Stimulated activated CD4-positive, alpha-beta T cell treated with anti-CD3 and anti-CD28 coated beads, Interleukin-1b, Interleukin-23, amount 100 ng/mL, for 48 hours (primary cell): Measurements from ENCODE around the gene TSPAN18.

Experiments
- DNase-seq: peaks from one replicate; pipeline ENCODE4 v3.0.0-alpha.2; 2020

TSPAN18 gene

DNA sequence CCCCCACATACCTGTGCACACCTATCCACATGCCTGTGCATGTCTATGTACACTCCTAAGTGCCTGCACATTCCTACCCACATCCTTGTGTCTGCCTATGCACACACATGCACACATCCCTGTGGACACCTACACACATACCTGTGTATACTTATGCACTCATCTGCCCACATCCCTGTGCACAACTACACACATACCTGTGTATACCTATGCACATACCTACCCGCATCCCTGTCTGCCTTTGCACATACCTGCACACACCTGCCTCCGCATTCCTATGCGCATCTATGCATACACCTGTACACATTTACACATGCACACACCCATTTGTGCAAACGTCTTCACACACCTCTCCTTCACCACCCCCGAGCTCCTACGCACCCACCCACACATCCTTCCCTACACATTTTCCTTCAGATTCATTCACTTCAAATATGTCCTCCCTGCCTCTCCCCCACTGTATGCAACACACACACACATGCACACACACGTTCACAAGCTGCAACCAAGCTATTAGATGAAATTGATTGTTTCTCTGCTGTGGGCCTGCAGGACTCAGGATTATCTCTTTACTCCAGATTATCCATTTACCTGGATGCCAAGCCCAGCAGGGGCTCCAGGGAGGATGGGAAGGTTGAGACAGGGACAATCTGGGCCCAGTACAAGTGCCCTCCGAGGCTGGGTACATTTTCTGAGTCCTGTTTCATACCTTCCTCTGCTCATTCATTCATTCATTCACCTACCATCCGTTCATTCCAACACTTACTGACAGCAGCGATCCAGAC lies 53.2 kb downstream of the TSPAN18 start:
- DNase-seq = no peak

DNA sequence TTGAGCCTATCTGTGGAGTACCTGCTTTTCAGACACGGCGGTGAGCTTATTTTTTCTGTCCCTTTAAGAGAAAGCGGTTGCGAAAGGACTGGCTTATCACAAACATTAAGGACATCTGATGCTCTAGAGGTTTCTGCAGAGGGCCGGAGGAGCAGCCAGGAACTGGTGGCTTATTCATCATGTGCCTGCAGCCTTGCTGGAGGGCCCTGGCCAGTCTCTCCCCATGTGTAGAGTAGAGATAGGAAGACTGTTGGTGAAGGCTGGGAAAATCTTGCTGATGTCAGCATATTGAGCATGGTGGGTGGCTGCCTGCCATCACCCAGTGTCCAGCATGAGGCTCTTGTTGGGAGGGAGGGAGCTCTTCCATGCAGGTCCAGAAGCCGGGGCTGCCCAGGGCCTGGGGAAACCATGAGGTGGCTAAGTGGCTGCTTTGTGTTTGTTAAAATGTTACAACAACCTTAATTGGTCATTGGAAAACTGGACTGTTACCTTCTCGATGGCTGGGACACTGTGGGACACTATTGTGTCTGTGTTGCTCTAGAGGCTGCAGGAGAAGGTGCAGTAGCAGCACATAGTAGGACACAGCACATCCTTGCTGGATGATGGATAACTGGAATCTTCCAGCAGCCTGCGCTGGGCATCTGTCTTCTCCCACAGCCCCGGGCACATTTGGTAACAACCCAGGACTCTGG lies 54.3 kb downstream of the TSPAN18 start:
- DNase-seq = no peak

DNA sequence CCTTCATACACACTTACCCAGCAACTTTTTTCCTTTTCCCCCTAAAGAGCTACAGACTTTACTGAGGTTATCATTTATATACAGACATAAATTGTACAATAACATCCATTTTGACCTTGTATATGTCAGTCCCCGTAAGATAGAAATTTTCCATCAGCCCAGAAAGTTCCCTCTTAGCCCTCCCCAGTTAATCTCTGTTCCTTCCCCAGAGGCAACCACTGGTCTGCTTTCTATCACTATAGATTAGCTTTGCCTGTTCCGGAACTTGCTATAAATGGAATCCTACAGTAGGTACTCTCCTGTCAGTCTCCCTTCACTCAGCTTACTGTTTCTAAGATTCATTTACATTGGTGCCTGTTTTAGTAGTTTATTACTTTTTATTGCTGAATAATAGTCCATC lies 54.9 kb downstream of the TSPAN18 start:
- DNase-seq = no peak

DNA sequence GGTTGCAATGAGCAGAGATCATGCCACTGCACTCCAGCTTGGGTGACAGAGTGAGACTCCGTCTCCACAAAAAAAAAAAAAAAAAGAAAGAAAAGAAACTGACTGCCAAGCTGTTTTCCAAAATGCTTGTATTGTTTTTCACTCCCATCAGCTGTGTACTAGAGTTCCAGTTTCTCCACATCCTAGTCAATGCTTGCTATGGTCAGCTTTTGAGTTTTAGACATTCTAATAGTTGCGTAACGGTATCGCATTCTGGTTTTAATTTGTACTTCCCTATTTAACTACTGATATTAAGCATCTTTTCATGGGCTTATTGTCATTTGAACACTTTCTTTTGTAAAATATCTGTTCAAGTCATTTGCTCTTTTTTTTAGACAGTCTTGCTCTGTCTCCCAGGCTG lies 55.7 kb downstream of the TSPAN18 start:
- DNase-seq = no peak

DNA sequence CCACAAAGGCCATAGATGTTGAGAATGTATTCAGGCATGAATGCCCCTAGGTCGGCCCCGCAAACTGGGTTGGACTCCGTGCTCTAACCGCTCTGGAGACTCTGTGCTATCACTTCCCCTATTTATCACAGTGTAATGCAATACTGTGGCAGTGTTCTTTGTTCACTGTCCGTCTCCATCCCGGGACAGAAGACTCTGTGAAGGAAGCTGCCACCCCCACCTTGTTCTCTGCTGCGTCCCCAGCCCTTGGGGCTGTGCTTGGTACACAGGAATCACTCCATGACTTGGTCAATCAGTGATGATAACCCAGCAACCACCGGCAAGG lies 57.6 kb downstream of the TSPAN18 start:
- DNase-seq = no peak

DNA sequence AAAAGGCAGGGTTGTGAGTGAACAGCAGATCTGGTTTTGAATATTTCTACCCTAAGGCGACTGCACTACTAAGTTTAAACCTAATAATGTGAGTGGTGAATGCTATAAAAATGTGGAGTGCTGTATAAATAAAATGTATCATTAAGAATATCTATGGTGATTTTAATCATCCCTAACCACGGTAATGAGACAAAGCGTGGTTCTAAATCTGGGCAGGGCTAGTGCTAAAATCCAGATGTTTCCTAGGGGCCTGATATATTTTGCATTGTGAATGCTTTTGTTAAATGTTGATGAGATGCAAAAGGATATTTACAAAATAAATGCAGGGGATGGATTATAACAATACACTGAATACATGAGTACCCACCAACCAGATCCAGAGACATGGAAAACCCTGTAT lies 58.1 kb downstream of the TSPAN18 start:
- no peak for DNase-seq

DNA sequence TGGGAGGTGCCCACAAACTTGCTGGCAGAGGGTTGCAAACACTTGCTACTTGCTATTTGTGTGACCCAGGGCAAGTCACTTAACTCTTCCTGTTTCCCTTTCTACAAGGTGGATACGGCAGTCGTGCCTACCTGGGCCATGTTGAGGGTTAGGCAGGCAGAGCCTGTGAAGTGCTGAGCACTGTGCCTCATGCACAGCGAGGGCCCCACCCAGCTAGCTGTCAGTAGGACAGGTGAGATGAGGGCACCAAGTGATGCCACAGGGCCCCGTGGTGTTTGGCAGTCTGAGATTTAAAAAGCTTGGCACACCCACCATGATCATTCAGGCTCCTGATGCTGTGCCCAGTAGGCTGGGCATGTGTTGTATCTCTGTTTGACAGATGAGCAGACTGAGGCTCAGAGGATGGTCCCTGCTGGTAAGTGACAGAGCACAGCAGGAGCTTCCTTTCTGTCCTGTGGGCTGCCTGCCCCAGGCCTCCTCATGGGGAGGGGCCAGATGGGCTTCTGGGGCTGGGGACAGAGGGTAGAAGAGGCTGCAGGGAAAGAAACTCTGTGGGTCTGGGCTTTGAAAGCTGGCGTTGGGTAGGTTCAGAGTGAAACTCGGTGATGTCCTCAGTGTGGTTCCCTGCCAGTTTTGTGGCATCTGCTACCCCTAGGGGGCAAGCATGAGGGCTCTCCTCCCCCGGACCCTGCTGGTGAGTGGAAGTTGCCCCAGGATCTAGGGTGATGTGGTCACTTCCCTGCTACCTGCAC lies 59.3 kb downstream of the TSPAN18 start:
- DNase-seq = no peak

DNA sequence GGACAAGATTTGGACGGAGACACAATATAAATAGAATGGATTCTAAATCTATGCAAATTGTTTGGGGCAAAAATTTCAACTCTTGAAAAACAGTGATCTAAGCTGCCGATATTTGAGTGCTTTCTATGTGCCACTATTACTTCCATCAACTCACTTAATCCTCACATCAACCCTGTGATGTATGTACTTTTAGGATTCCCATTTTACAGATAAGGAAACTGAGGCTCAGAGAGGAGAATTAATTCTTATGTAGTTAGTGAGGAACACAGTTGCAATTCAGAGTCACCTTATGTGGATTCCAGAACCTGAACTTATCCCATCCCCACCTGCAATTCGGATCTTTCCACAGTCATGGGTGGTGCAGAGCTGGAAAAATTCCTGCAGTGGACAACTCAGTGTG lies 60.3 kb downstream of the TSPAN18 start:
- no peak for DNase-seq

DNA sequence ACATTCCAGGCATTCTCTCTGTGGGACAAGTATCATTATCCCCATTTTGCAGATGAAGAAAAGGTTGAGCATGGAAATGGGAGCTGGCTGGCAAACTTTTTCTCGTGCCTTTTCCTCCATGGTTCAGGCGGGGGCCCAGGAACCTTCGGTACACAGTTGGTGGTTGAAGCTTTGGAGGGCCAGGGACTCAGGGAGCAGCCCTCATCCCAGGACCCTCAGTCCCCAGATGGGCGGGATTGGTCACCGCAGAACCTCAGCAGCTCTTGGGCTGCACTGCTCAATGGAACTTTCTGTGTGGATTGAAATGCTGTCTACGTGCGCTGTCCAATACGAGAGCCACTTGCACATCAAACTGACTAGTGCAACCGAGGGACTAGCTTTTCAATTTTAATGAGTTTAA lies 61.2 kb downstream of the TSPAN18 start:
- no peak for DNase-seq

DNA sequence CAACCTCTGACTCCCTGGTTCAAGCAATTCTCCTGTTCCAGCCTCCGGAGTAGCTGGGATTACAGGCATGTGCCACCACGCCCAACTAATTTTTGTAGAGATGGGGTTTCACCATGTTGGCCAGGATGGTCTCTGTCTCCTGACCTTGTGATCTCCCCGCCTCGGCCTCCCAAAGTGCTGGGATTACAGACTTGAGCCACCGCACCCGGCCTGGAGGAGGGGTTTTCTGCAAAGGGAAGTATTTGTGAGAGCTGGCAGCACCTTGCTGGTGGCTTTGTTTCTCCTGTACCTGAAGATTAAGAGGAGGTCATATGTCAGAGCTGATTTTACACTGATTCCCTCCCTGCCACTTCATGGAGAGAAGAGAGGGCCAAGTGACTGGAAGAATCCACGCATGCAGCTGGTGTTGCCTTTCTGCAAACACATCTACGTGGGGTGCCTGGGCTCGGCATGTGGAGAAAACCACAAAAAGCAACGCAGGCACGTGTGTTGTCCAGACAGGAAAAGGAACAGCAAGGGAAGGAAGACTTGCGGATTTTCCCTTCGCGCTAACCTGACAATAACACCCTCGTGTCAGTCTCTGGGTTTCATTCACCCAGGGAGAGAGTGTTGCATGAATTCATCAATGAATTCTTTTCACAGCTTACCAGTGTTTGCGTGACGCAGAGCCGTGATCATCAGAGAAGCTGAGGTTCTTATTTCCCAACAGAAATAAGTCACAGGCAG lies 61.9 kb downstream of the TSPAN18 start:
- no peak for DNase-seq

DNA sequence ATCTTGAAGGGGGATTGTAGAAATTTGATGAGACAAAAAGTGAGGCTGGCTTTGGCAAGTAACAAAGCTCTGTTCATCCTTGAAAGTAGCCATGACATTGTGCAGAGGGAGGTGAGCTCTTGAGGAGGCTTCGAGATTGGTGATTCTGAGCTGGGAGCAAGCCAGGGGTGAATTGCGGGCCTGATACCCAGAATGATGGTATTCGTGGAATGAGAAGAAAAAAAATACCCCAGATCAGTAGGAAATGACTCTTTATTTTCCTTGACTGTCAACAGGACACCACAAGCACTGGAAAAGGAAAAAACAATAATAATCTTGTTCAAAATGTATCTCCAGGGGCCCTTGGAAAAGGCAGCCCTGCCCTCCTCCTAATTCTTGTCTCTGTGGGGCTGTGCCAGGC lies 62.7 kb downstream of the TSPAN18 start:
- DNase-seq = no peak

DNA sequence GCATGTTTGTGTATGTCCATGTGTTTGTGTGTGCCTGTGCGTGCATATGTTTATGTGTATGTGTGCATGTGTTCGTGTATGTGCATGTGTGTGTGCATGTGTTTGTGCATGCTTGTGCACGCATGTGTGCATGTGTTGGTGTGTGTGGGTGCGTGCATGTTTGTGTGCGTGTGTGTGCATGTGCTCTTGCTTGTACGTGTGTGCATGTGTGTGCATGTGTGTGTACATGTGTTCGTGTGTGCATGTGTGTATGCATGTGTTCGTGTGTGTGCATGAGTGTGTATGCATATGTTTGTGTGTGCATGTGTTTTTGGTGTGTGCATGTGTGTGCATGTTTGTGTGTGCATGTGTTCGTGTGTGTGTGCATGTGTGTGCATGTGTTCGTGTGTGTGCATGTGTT lies 63.4 kb downstream of the TSPAN18 start:
- no peak for DNase-seq

DNA sequence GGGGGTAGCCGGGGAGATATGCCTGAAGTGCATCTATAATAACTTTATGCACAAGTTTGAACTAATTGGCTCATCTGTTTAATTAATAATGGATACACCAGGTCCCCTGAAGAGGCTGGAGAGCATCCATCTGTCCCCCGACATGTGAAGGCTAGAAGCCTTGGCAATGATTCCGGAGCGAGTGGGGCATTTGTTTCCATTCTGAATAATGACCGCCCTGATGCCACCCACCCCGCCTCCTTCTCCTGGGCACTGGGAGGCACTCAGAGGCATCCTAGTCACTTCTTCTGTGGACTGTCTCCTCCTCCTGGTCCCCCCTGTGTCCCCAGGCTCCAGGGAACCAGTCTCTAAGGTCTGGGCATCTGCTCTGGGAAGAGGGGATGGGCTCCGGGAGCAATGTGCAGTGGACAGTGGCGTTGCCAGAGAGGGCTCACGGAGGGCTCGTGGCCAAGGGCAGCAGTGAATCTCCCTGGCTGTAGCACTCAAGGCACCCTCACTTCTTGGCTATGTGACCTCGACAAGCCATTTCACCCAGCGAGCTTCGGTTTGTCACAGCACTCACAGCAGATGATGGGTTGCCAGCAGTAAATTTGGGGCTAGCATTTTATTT lies 64.7 kb downstream of the TSPAN18 start:
- DNase-seq = no peak

DNA sequence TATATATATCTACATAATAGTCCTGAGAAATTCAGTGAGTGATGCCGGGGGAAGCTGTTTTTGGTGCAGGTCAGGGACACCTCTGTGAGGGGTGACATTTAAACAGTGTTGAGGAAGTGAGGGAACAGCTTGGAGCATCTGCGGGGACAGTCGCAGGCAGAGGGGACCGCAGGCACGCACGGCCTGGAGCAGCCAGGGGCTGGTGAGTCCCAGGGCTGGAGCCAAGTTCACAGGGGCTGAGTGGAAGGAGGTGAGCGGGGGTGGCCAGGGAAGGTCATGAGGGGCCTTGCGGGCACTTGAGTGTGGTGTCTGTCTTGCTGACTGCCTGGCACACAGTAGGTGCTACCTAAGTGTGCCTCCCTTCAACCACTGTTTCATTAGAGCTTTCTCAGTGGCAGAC lies 65.4 kb downstream of the TSPAN18 start:
- no peak for DNase-seq

DNA sequence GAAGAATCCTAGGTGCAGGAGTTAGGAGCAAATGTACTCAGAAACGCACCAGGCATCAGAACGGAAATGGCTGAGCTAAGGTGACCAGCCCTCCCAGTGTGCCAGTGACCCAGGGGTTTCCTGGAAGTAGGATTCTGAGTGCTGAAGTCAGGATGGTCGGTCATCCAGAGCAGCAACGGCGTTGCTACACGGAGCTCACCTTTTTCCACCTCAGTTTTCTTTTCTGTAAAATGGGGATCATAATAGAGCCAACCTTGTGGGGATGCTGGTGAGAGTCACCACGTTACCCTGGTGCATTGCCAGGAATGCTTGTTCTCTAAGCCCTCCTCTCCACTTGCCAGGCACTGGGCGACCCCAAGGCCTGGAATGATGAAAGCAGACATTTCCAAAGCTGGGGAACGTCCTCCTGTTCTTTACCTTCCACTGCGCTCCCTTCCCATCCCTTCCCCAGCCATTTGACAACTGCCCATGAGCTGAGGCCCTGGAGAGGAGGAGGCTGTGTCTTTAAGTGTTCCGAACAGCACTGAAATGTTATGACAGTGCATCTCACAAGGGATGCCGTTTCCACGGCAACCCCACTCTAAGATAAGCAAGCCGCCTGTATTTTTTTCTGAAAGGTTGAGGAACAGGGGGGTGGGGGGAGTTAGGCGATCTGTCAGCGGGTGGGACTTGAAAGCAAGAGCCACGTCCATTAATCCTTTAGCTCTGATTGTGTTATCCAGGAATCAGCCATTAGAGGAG lies 66.8 kb downstream of the TSPAN18 start:
- no peak for DNase-seq

DNA sequence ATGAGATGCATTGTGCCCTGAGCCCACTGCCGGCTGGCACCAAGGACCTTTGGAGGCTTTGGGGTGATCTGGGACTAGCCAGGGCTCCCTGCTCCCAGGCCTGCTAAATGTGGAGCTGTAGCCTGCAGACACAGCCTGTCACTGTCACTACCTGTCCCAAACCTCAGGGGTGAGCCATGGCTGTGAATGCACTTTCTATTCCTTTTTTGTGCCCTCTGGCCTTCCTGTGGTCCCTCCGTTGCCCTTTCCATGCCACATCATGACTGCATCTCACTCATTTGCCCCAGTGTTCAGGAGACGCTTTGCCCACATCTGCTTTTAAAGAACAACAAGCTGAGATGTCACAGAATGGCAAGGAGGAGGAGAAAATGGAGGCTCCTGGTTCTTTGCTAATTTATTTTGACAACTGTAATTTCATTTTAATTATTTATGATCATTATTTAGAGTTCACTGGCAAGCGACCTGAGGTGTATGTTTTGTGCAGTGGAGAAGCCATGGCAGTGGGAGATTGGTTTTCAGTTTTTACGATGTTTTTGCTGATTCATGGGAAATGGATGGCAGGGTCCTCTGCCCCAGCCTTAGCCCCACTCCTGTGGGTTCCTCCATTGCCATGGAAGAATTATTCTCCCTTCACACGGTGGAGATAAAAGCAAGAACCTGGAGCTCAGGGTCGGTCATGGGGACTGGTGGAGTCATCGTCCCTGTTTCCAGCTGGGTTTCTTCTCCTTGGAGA lies 69.2 kb downstream of the TSPAN18 start:
- no peak for DNase-seq

DNA sequence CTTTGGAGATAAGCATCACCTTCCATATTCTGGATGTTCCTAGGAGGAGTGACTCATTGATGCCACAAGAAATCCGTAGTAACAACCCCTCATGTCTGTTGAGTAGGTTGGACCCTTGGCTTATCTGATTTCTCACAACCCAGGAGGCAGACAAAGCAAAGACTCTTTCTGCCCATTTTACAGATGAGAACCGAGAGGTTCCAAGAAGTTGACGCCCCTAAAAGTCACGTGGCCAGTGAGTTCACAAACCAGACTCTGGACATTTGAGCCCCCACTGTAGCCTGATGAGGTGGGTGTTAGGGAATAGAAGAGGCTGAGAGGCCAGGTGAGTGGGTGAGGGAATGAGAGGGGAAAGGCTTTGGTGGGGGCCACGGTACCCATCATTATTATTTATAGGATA lies 70.3 kb downstream of the TSPAN18 start:
- DNase-seq = no peak

DNA sequence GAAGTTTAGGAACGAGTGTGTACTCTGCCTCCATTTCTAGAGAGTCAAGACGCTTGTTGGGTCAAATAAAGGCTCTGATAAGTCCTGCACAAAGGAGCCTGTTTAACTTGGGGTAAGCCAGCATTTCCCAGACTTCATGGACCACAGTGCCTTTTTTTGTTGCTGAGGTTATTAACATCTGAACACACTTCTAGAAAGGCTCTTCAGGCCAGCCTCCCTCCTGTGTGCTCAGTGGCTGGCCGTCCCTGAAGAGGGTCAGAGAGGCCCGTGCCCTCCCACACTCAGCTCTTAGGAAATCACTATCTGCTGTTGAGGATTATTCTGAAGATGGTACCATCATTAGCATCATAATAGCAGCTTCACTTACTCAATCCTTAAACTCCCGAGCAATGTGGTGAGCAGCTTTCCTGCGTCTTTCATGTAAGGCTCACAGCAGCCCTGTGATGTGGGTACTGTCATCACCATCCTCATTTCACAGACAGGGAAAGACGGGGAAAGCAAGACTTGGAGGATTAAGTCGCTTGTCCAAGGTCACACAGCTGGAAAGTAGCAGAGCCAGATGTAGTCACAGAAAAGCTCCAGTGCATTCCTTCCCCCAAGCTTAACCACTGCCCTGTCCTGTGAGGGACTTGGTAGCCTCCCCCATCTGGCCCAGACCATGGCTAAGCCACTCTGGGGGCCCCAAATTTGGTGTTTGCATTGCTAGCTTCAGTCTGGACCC lies 71.3 kb downstream of the TSPAN18 start:
- no peak for DNase-seq

DNA sequence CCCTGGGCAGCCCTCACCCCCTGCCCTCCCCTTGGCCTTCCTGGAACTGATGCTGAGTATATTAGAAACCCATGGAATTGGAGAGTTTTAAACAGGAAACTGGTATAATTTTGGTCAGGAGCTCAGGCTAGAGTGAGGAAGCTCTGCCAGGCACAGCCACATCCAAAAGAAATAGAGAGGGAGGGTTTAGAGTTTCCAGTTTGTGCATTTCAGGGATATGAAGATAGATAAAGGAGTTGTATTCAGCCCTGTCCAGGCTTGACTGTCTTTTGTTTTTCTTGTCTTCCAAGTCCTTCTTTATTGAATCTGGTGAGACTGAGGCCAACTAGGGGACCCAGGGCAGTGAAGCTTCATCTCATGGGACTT lies 71.8 kb downstream of the TSPAN18 start:
- no peak for DNase-seq

DNA sequence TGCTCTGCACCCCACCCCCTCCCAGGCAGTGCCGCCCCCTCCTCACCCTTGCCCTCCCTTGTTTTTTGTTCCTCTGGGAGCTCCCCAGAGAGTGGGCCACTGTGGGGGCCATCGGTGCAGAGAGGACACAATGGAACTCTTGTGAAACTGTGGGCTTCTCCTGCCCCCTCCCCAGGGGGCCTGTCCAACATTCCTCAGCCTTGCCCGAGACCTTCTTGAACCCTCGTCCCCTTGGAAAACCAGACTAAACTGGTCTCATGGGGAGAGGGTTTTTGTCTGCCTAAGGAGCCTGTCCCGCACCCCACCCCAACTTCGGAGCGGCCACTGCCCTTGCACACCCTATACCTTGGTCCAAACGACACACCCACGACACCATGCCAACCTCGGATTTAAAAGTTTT lies 72.2 kb downstream of the TSPAN18 start:
- no peak for DNase-seq

DNA sequence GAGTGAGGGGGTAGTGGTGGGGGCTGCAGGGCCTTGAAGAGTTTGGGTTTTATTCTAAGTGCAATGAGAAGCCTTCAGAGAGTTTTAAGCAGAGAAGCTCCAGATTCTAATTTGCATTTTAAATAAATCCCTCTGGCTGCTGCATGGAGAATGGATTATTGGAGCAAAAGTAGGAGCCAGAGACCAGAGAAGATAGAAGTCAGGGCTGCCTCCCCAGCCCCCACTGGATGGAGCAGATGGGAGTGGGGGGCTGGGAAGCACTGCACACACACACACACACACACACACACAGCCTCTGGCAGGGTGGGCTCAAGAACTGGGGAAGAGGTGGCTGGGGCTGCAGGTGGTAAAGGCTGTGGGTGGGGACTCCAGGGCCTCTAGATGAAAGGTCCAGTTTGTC lies 75.6 kb downstream of the TSPAN18 start:
- DNase-seq = no peak
